H1 (cell line): ENCODE data around the gene ACTN4. TPM values are rescaled to one million over a fixed set of nuclear protein-coding genes. Genes with fewer than 3 reads are reported as not detected.
A peak's percentile ranks its signal among the peaks of the same experiment; 100 is the strongest.

Source experiments
- KDM1A ChIP-seq: fragments of 200-600, 300-600 bp; sonication (generic); IDR thresholded peaks from 2 replicates; pipeline ENCODE4 v1.7.1; 2016; ENCODE audit warnings: mild to moderate bottlenecking, low read length, borderline replicate concordance
- SIRT6 ChIP-seq: IDR thresholded peaks from one replicate; pipeline ENCODE4 v1.7.1; 2012; ENCODE audit warnings: low read length, inconsistent platforms
- SP4 ChIP-seq: IDR thresholded peaks from 2 replicates; pipeline ENCODE4 v1.6.1; 2012; ENCODE audit warnings: low read length, inconsistent platforms
- TAF7 ChIP-seq: optimal IDR thresholded peaks from 2 replicates; pipeline ENCODE3; 2011; ENCODE audit warnings: low read depth, mild to moderate bottlenecking, inconsistent platforms, low read length, moderate library complexity, borderline replicate concordance
- USF2 ChIP-seq: IDR thresholded peaks from 2 replicates; pipeline ENCODE4 v1.6.1; 2011; ENCODE audit warnings: low read length, improper control_type of control experiment
- polyA plus RNA-seq, 7 experiments: library from polyadenylated mRNA; depleted of rRNA in 3 of 7; stranded (reverse) in 5 of 7; unstranded in 2 of 7; fragments of >200 nt in 5 of 7; fragments of 200-250 nt in 2 of 7; gene quantifications; 1 replicate in 5 of 7; 2 replicates in 1 of 7; 4 replicates in 1 of 7; pipeline versions ENCODE4 v1.2.1 to v1.2.3, GENCODE V29; 2011 to 2013; ENCODE audit warnings: missing spikeins in 2 of 7, mixed read lengths in 2 of 7
- total RNA-seq: library from RNA; stranded (reverse); fragmentation: NEBNext Ultra II Directional; extraction: Animal tissue kit (Norgen Biotek cat#: 25700); gene quantifications from 2 replicates; pipeline ENCODE4 v1.2.1, GENCODE V29; 2021
- TF ChIP-seq, protein P1 (sequence below): IDR thresholded peaks from 2 replicates; pipeline ENCODE4 v1.6.1; 2012; ENCODE audit warnings: low read length, inconsistent platforms

Gene ACTN4
- total and polyA plus RNA-seq, 2 of the 8 experiments (the other 6 are each of a cell fraction or from before 2014, with no cell fraction given): 211 to 520 TPM

DNA sequence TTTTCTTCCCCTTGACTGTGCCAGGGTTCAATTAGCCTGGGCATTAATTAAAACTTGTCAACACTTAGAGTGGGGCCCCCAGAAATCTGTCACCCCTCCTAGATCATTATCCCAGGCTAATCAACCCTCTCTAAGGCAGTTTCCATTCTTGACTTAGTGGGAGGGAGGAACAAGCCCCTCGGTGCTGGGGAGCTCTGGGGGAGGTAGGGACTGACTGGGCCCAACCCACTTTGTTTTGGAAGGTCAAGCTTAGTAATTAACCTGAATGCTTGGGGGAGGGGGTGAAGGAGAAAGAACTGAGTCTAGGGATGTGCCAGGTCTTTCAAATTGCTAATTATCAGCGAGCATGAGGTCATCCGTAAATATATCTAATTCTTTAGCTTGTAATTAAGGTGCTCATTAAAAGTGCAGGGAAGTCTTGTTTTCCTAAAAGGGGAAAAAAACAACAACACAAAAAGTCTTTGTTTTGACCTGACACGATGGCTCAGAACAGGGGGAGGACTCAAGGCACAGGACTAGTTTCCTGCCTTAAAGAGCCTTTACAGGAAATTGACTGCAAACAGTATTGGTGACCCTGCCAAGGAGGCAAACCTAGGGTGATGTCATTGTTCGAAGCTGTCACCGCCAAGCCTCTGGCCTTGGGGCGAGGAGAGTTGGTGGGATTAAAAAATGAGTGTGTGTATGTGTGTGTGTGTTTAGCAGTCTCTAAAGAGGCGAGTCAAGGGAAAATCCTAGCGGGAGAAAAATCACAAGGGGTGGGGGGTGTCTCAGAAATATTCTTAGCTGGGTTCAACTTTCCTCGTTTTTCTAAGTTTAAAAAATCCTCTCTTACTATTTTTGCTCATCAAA is 19.4 kb downstream of the ACTN4 start (continued):
- TF ChIP-seq USF2 (no peak), KDM1A (0 out of 2 replicates have a peak, but pooled peaks have one; percentile 7), SIRT6 (no peak), SP4 (no peak), TAF7 (peak; percentile 59)
- TF ChIP-seq, protein P1, sequence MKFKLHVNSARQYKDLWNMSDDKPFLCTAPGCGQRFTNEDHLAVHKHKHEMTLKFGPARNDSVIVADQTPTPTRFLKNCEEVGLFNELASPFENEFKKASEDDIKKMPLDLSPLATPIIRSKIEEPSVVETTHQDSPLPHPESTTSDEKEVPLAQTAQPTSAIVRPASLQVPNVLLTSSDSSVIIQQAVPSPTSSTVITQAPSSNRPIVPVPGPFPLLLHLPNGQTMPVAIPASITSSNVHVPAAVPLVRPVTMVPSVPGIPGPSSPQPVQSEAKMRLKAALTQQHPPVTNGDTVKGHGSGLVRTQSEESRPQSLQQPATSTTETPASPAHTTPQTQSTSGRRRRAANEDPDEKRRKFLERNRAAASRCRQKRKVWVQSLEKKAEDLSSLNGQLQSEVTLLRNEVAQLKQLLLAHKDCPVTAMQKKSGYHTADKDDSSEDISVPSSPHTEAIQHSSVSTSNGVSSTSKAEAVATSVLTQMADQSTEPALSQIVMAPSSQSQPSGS: 0 out of 2 replicates have a peak, but pooled peaks have one; percentile 64
